ENCODE data around the gene TIMM17A.

DNA sequence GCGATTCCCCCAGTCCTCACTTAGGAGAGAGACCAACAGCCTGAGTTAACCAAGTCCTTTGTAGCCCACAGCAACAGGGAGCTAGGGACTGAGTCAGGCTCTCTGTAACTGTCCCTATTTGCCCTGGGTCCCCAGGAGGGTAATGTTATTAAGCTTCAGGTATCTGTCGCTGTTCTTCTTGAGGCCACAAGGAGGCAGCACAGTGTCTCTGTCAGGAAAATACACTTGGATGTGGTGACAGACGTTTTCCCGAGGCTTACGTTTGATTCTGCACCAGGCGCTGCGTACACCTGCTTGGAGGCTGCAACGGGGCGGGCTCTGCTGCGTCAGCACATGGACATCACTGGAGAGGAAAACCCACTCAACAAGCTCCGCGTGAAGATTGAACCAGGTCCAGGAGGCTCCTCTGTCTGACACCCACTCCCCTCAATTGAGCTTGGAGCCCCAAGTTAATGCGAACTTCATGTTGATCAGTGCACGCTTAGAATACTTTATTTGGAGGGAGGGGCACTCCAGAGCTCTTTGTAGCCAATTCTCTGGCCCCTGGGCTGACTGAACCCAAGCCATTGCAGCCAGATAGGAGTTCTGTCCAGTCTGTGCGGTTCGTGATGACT, 44.4 kb downstream of the TIMM17A start:
- TF ChIP-seq EZH2 (IDR thresholded peaks at IDR 0.05; ENCODE audit: borderline replicate concordance) (no peak), EZH2phosphoT487 (IDR thresholded peaks at IDR 0.05; ENCODE audit: low read depth, severe bottlenecking, unreplicated experiment) (no peak)
- TF ChIP-seq, protein P1, sequence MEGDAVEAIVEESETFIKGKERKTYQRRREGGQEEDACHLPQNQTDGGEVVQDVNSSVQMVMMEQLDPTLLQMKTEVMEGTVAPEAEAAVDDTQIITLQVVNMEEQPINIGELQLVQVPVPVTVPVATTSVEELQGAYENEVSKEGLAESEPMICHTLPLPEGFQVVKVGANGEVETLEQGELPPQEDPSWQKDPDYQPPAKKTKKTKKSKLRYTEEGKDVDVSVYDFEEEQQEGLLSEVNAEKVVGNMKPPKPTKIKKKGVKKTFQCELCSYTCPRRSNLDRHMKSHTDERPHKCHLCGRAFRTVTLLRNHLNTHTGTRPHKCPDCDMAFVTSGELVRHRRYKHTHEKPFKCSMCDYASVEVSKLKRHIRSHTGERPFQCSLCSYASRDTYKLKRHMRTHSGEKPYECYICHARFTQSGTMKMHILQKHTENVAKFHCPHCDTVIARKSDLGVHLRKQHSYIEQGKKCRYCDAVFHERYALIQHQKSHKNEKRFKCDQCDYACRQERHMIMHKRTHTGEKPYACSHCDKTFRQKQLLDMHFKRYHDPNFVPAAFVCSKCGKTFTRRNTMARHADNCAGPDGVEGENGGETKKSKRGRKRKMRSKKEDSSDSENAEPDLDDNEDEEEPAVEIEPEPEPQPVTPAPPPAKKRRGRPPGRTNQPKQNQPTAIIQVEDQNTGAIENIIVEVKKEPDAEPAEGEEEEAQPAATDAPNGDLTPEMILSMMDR (IDR thresholded peaks at IDR 0.05; ENCODE audit: poor library complexity) = peak; percentile 73

All from hepatocyte (in vitro differentiated cells).